HG02970 (cell line): ENCODE results near the gene PCDHGA11.
"Not testable (repeated sequence)": the region's sequence is repeated elsewhere in the genome, so short reads cannot be mapped to it uniquely, and the experiment has no call there.

Experiments used
- ATAC-seq: cut with Tn5 transposase; IDR thresholded peaks from one replicate; pipeline ENCODE4 v1.9.1; 2021; ENCODE audit warnings: mild to moderate bottlenecking, moderate library complexity, moderate number of reproducible peaks; ENCODE audit not compliant: unreplicated experiment, low FRiP score

PCDHGA11 gene

GRCh38 chr5:141420855-141421488 is at the start of gene PCDHGA11:
PCDHGA11 (plus strand) TSS chr5:141421051; CDS start chr5:141421228, 177 bp downstream.
- no peak for ATAC-seq

DNA sequence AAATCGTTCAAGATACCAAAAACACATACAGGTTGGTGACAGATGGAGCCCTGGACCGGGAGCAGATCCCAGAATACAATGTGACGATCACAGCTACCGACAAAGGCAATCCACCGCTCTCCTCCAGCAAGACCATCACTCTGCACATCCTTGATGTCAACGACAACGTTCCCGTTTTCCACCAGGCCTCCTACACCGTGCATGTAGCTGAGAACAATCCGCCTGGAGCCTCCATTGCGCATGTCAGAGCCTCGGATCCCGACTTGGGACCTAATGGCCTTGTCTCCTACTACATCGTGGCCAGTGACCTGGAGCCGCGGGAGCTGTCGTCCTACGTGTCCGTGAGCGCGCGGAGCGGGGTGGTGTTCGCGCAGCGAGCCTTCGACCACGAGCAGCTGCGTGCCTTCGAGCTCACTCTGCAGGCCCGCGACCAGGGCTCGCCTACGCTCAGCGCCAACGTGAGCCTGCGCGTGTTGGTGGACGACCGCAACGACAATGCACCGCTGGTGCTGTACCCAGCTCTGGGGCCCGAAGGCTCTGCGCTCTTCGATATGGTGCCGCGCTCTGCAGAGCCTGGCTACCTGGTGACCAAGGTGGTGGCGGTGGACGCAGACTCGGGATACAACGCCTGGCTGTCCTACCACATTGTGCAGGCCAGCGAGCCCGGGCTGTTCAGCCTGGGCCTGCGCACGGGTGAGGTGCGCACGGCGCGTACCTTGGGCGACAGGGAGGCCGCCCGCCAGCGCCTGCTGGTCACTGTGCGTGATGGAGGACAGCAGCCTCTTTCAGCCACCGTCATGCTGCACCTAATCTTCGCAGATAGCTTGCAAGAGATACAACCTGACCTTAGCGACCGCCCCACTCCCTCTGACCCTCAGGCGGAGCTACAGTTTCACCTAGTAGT is 49.0 kb upstream of the PCDHGA11 start:
- no peak for ATAC-seq

DNA sequence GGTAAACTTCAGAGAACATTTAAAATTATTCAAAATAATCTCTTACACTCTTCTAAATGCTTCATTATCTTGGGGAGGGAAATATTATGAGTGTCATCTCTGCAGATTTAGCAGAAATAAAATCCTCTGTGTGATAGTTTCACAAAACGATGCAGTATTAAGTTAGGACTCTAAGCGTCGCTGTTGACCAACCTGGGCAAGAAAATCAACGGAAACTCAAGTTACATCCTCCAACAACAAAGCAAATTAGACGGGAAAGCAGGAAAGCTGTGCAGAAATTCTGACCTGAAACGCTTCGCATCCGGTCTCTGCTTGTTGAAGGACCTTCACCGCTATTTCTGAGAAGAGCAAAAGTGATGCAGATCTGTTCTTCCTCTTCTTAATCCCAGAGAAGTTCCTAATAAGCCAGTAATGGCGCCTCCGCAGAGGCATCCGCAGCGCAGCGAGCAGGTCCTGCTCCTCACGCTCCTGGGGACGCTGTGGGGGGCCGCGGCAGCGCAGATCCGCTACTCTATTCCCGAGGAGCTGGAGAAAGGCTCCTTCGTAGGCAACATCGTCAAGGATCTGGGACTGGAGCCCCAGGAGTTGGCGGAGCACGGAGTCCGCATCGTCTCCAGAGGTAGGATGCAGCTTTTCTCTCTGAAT is 47.1 kb upstream of the PCDHGA11 start, which contains the start of gene PCDHGA6:
Gene PCDHGA6, plus strand, starts transcription at position 219 of the 645 bp plus-strand sequence. Its CDS starts 193 bp downstream, at position 412.
- no peak for ATAC-seq

DNA sequence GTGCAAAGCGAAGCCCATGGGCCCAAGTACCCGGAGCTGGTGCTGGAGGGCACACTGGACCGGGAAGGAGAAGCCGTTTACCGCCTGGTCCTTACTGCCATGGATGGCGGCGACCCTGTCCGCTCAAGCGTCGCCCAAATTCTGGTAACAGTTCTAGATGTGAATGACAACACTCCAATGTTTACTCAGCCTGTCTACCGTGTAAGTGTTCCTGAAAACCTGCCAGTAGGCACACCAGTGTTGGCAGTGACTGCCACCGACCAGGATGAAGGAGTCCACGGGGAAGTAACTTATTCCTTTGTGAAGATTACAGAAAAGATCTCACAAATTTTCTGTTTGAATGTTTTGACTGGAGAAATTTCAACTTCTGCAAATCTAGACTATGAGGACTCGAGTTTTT is 46.2 kb upstream of the PCDHGA11 start:
- no peak for ATAC-seq

DNA sequence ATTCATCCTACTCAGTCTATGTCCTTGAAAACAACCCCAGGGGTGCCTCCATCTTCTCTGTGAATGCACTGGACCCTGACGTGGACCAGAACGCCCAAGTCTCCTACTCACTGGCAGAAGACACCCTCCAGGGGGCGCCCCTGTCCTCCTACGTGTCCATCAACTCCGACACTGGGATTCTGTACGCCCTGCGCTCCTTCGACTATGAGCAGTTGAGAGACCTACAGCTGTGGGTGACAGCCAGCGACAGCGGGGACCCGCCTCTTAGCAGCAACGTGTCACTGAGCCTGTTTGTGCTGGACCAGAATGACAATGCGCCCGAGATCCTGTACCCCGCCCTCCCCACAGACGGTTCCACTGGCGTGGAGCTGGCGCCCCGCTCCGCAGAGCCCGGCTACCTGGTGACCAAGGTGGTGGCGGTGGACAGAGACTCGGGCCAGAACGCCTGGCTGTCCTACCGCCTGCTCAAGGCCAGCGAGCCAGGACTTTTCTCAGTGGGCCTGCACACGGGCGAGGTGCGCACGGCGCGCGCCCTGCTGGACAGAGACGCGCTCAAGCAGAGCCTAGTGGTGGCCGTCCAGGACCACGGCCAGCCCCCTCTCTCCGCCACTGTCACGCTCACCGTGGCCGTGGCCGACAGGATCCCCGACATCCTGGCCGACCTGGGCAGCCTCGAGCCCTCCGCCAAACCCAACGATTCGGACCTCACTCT is 45.3 kb upstream of the PCDHGA11 start:
- ATAC-seq: not testable (repeated sequence)

DNA sequence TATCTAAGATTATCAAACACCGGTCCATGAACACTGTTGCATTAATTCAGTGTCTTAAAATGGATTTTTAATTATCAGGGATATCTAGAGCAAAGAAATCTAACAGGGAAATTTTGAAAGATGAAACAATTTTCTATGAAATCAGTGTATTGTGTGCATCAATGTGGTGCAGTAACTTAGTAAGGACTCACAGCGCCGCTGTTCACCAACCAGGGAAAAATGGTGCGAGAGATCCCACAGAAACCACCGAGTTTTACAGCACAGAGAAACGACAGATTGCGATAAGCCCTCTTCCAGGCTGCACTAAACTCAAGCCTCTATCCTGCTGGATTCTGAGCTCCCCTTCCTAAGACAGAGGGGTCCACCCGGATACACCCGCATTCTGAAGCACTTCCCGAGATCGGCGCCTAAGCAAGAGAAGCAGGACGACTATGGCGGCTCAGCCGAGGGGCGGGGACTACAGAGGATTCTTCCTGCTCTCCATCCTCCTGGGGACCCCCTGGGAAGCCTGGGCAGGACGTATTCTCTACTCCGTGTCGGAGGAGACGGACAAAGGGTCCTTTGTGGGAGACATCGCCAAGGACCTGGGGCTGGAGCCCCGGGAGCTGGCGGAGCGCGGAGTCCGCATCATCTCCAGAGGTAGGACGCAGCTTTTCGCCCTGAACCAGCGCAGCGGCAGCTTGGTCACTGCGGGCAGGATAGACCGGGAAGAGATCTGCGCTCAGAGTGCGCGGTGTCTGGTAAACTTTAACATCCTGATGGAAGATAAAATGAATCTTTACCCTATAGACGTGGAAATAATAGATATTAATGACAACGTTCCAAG is 38.2 kb upstream of the PCDHGA11 start, which contains the start of gene PCDHGA7:
Gene PCDHGA7, plus strand, starts transcription at position 274 of the 826 bp plus-strand sequence. Its CDS starts 158 bp downstream, at position 432.
- no peak for ATAC-seq

DNA sequence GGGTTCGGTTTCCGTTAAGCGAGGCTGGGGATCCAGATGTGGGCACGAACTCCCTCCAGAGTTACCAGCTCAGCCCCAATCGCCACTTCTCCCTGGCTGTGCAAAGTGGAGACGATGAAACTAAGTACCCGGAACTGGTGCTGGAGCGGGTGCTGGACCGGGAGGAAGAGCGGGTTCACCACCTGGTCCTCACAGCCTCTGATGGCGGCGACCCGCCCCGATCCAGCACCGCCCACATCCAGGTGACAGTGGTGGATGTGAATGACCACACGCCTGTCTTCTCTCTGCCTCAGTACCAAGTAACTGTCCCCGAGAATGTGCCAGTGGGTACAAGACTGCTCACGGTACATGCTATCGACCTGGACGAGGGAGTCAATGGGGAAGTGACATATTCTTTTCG is 37.5 kb upstream of the PCDHGA11 start:
- ATAC-seq: no peak

GRCh38 chr5:141384471-141385267 is 36.2 kb upstream of the PCDHGA11 start:
- no peak for ATAC-seq

- not testable (repeated sequence) for ATAC-seq
These were observed 33.1 kb upstream of the PCDHGA11 start, which contains the start of gene PCDHGB4 for GRCh38 chr5:141387557-141388311. PCDHGB4 (plus strand) TSS chr5:141387698; CDS start chr5:141387885, 187 bp downstream.

DNA sequence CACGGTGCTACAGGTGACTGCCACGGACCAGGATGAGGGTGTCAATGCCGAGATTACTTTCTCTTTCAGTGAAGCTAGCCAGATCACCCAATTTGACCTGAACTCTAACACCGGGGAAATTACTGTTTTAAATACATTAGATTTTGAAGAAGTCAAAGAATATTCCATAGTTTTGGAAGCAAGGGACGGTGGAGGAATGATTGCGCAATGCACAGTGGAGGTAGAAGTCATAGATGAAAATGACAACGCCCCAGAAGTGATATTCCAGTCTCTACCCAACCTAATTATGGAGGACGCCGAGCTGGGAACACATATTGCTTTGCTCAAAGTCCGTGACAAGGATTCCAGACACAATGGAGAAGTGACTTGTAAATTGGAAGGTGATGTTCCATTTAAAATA is 32.2 kb upstream of the PCDHGA11 start:
- no peak for ATAC-seq

- ATAC-seq: no peak
These were observed 31.5 kb upstream of the PCDHGA11 start for GRCh38 chr5:141389153-141390042.

GRCh38 chr5:141392429-141393198 is 28.2 kb upstream of the PCDHGA11 start, which contains the start of gene PCDHGA8:
PCDHGA8 (plus strand) TSS chr5:141392633; CDS start chr5:141392814, 181 bp downstream.
- no peak for ATAC-seq

GRCh38 chr5:141393267-141393666 is 27.6 kb upstream of the PCDHGA11 start:
- ATAC-seq: no peak

DNA sequence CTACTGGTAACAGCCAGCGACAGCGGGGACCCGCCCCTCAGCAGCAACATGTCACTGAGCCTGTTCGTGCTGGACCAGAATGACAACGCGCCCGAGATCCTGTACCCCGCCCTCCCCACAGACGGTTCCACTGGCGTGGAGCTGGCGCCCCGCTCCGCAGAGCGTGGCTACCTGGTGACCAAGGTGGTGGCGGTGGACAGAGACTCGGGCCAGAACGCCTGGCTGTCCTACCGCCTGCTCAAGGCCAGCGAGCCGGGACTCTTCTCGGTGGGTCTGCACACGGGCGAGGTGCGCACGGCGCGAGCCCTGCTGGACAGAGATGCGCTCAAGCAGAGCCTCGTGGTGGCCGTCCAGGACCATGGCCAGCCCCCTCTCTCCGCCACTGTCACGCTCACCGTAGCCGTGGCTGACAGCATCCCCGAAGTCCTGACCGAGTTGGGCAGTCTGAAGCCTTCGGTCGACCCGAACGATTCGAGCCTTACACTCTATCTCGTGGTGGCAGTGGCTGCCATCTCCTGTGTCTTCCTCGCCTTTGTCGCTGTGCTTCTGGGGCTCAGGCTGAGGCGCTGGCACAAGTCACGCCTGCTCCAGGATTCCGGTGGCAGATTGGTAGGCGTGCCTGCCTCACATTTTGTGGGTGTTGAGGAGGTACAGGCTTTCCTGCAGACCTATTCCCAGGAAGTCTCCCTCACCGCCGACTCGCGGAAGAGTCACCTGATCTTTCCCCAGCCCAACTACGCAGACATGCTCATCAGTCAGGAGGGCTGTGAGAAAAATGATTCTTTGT is 26.3 kb upstream of the PCDHGA11 start:
- not testable (repeated sequence) for ATAC-seq
